Pancreas (tissue), 10 donors: ENCODE measurements around the gene ESF1. TPM values are rescaled to one million over a fixed set of nuclear protein-coding genes. Genes with fewer than 3 reads are reported as not detected.

ENCODE experiments used
- ATAC-seq, 4 donors: fragments of 200-7000 bp; cut with Tn5 transposase; one replicate each; pipeline versions ENCODE4 v1.8.0 to v1.9.1; 2020; ENCODE audit warnings: mild to moderate bottlenecking in 4 of 4, moderate library complexity in 4 of 4
- DNase-seq, 6 donors: peaks; one replicate each; pipeline ENCODE4 v3.0.0-alpha.2; 2020
- FAIRE-seq: peaks from 2 replicates; lab custom pipeline; 2012; peaks lifted over from hg19 to GRCh38; lab: Jason Lieb, UNC
- H3K27ac ChIP-seq, 4 donors: fragments of 200-600 bp; sonication (generic); 1 replicate in 3 of 4; 2 replicates in 1 of 4; pipeline versions ENCODE4 v1.5.0 to v1.8.0; 2020
- H3K27me3 ChIP-seq, 4 donors: fragments of 200-600 bp; one replicate each; pipeline ENCODE4 v1.8.0; 2021
- H3K36me3 ChIP-seq, 3 donors: fragments of 200-600 bp; sonication (generic) in 1 of 3; one replicate each; pipeline versions ENCODE4 v1.5.0 to v1.8.0; 2020 to 2021
- H3K4me1 ChIP-seq, 3 donors: fragments of 200-600 bp; one replicate each; pipeline ENCODE4 v1.8.0; 2021
- H3K4me3 ChIP-seq, 4 donors: fragments of 200-600 bp; sonication (generic) in 2 of 4; one replicate each; pipeline versions ENCODE4 v1.5.0 to v1.8.0; 2020 to 2021
- H3K9me3 ChIP-seq, 4 donors: fragments of 200-600 bp; one replicate each; pipeline ENCODE4 v1.8.0; 2021
- CTCF ChIP-seq, 4 donors: fragments of 200-600 bp; sonication (generic) in 3 of 4; IDR thresholded peaks; one replicate each; pipeline versions ENCODE4 v1.5.0 to v1.8.0; 2021; ENCODE audit warnings: antibody characterized with exemption in 4 of 4
- whole genome bisulfite sequencing, 2 donors: extraction: QIAGEN DNeasy Blood & Tissue Kit; methylation state at CpG; one replicate each; pipeline ENCODE4 v1.1.7; 2013; 5-methylcytosine and 5-hydroxymethylcytosine counted together
- intact Hi-C, 3 donors: fragments of 100-400 bp; cut with DNase I; formaldehyde crosslinking; loops; one replicate each; pipeline versions ENCODE4 v1.11.1 to v1.14.2; 2022
- polyA plus RNA-seq, 2 donors: library from polyadenylated mRNA; stranded (reverse); fragments of 200-250 nt; gene quantifications; one replicate each; pipeline ENCODE4 v1.2.3, GENCODE V29; 2013
- total RNA-seq, 6 donors: library from RNA; stranded (reverse); fragmentation: NEBNext Ultra II Directional in 4 of 6; extraction: Animal tissue kit (Norgen Biotek cat#: 25700) in 4 of 6; gene quantifications; one replicate each; pipeline versions ENCODE4 v1.2.1 to v1.2.4, GENCODE V29; 2021 to 2023
- donor health status: healthy with polysubstance abuse.
- donor health status: DM: no; HTN: no; CAD: no; lungs with moderate emphysema.
- donor health status: DM: no; HTN: no; CAD: no.
- donor health status: control.
- donor health status: control.
- donor health status: Bipolar disorder and iron deficiency.
- donor health status: DM: yes; HTN: yes; CAD: no.
- donor health status: DM: no; HTN: no; CAD: no.
- donor health status: DM: no; HTN: no; CAD: no.
- donor health status: DM: yes; HTN: yes; CAD: no.

Gene ESF1
- total and polyA plus RNA-seq, 8 donors: 2.8 to 7.4 (median 5.9) TPM

- peaks cover 0 to 28% (median 22%) of the 10 kb centered on the region in 3 donors for H3K4me1 ChIP-seq
- DNase-seq: no peak
- peak in 1 of 4 donors; percentile 2 for ATAC-seq
- no peak for TF ChIP-seq CTCF (IDR thresholded peaks at IDR 0.05)
- no peak for FAIRE-seq
- no peaks in the 10 kb centered on the region for H3K36me3 ChIP-seq
- intact Hi-C loops: no loop called here
- no peaks in the 10 kb centered on the region for H3K9me3 ChIP-seq
- peak overlapping the region; percentile 80 to 96 (median 88) for H3K27ac ChIP-seq
- peak overlapping the region; percentile 59 to 89 (median 84) for H3K4me3 ChIP-seq
- H3K27me3 ChIP-seq: no peaks in the 10 kb centered on the region
- WGBS, 2 donors: 0 to 1% methylated on average over 23 to 26 of the region's 26 CpGs
These were observed 337 bp downstream of the ESF1 start for GRCh38 chr20:13784271-13784892.

GRCh38 chr20:13783528-13783927 is 1.2 kb downstream of the ESF1 start:
- Histone ChIP-seq H3K9me3 (no peaks in the 10 kb centered on the region), H3K4me1 (peaks cover 0 to 25% (median 19%) of the 10 kb centered on the region in 3 donors), H3K4me3 (peak overlapping the region in 1 of 4 donors; percentile 59), H3K36me3 (no peaks in the 10 kb centered on the region), H3K27ac (no peak overlapping the region), H3K27me3 (no peaks in the 10 kb centered on the region)
- FAIRE-seq: no peak
- intact Hi-C loops: no loop called here
- DNase-seq: no peak
- ATAC-seq: no peak
- 88 to 92% methylated on average over 13 of the region's 13 CpGs for WGBS, 2 donors
- no peak for TF ChIP-seq CTCF (IDR thresholded peaks at IDR 0.05)

- ATAC-seq: no peak
- Histone ChIP-seq H3K4me1 (peaks cover 0 to 7% (median 3%) of the 10 kb centered on the region in 3 donors), H3K27ac (no peak overlapping the region), H3K27me3 (no peaks in the 10 kb centered on the region), H3K4me3 (no peak overlapping the region), H3K9me3 (no peaks in the 10 kb centered on the region), H3K36me3 (peaks cover 0 to 33% (median 7%) of the 10 kb centered on the region in 3 donors)
- TF ChIP-seq CTCF (IDR thresholded peaks at IDR 0.05): no peak
- no peak for DNase-seq
- no peak for FAIRE-seq
- 97 to 98% methylated on average over 3 of the region's 3 CpGs for WGBS, 2 donors
- intact Hi-C loops: loop anchor here in 1 of 3 donors (10.0 kb wide), 1 partner anchor 654 kb away; no protein-coding TSS in a partner anchor
These were observed 5.9 kb downstream of the ESF1 start for GRCh38 chr20:13778827-13779226.

- Histone ChIP-seq H3K4me1 (peaks cover 0 to 3% (median 0%) of the 10 kb centered on the region in 3 donors), H3K27ac (no peak overlapping the region), H3K9me3 (no peaks in the 10 kb centered on the region), H3K27me3 (no peaks in the 10 kb centered on the region), H3K4me3 (no peak overlapping the region), H3K36me3 (peaks cover 0 to 39% (median 7%) of the 10 kb centered on the region in 3 donors)
- no peak for ATAC-seq
- DNase-seq: no peak
- intact Hi-C loops: loop anchor here in 1 of 3 donors (10.0 kb wide), 1 partner anchor 652 kb away; no protein-coding TSS in a partner anchor
- FAIRE-seq: no peak
- WGBS, 2 donors: 68 to 82% methylated on average over 4 of the region's 4 CpGs
- no peak for TF ChIP-seq CTCF (IDR thresholded peaks at IDR 0.05)
These were observed 7.5 kb downstream of the ESF1 start for GRCh38 chr20:13777171-13777601.

GRCh38 chr20:13775867-13776266 is 8.9 kb downstream of the ESF1 start:
- Histone ChIP-seq H3K4me1 (peaks cover 0 to 3% (median 0%) of the 10 kb centered on the region in 3 donors), H3K27me3 (no peaks in the 10 kb centered on the region), H3K9me3 (no peaks in the 10 kb centered on the region), H3K27ac (no peak overlapping the region), H3K36me3 (peaks cover 4 to 47% (median 7%) of the 10 kb centered on the region in 3 donors), H3K4me3 (no peak overlapping the region)
- FAIRE-seq (no peak), DNase-seq (no peak), ATAC-seq (no peak)
- no peak for TF ChIP-seq CTCF (IDR thresholded peaks at IDR 0.05)
- intact Hi-C loops: loop anchor here in 1 of 3 donors (10.0 kb wide), 1 partner anchor 651 kb away; no protein-coding TSS in a partner anchor
- 74 to 77% methylated on average over 4 of the region's 4 CpGs for WGBS, 2 donors
